Stimulated activated naive B cell treated with anti-CD40 and anti-IgM and Interleukin-4, amounts not matched to agents 10 μg/mL and 1 μg/mL and 100 μg/mL, for 72 hours (primary cell): ENCODE measurements around the gene FITM1.
A peak's percentile ranks its signal among the peaks of the same experiment; 100 is the strongest.

Experiments
- ATAC-seq, 2 donors: fragments of 150-1000 bp; cut with Tn5 transposase; replicated peaks; 2 replicates each; pipeline ENCODE4 v1.10.0; 2021; ENCODE audit warnings: moderate library complexity in 1 of 2
- DNase-seq: peaks from one replicate; pipeline ENCODE4 v3.0.0; 2021
- H3K27ac Mint-ChIP-seq: one replicate; pipeline ENCODE4 v1.8.0; 2022; ENCODE audit warnings: mild to moderate bottlenecking, mixed read lengths
- H3K27me3 Mint-ChIP-seq, 2 donors: one replicate each; pipeline ENCODE4 v1.8.0; 2022; ENCODE audit warnings: mixed read lengths in 2 of 2
- H3K36me3 Mint-ChIP-seq, 2 donors: one replicate each; pipeline ENCODE4 v1.8.0; 2022; ENCODE audit warnings: mixed read lengths in 2 of 2, mild to moderate bottlenecking in 1 of 2
- H3K4me1 Mint-ChIP-seq, 2 donors: one replicate each; pipeline ENCODE4 v1.8.0; 2022; ENCODE audit warnings: mixed read lengths in 2 of 2, mild to moderate bottlenecking in 1 of 2
- H3K4me3 Mint-ChIP-seq, 2 donors: one replicate each; pipeline ENCODE4 v1.8.0; 2022; ENCODE audit warnings: mild to moderate bottlenecking in 2 of 2, mixed read lengths in 2 of 2, moderate library complexity in 1 of 2
- H3K9me3 Mint-ChIP-seq, 2 donors: one replicate each; pipeline ENCODE4 v1.8.0; 2022; ENCODE audit warnings: mixed read lengths in 2 of 2, mild to moderate bottlenecking in 1 of 2

Gene FITM1

GRCh38 chr14:24146978-24147760, 16.7 kb downstream of the FITM1 start, which contains the start of gene RNF31:
Gene RNF31, plus strand, starts transcription at chr14:24147498. Its CDS starts 201 bp downstream, at chr14:24147699.
- H3K9me3 Mint-ChIP-seq, result no peaks in the 10 kb centered on the region
- DNase-seq (peak; percentile 96), ATAC-seq (peak; percentile 87 to 88)
- peak within 1 kb of the TSS; percentile 96 to 97 for H3K4me3 Mint-ChIP-seq
- H3K27ac Mint-ChIP-seq, result peak within 1 kb of the TSS; percentile 97
- peaks cover 57 to 62% of the 10 kb centered on the region in 2 donors for H3K36me3 Mint-ChIP-seq
- H3K4me1 Mint-ChIP-seq, result peaks cover 40 to 72% of the 10 kb centered on the region in 2 donors
- H3K27me3 Mint-ChIP-seq, result no peaks in the 10 kb centered on the region

GRCh38 chr14:24147761-24148428, 17.4 kb downstream of the FITM1 start:
- H3K36me3 Mint-ChIP-seq, result peaks cover 54 to 58% of the 10 kb centered on the region in 2 donors

GRCh38 chr14:24149302-24149969, 19.0 kb downstream of the FITM1 start:
- H3K4me1 Mint-ChIP-seq, result peaks cover 28 to 49% of the 10 kb centered on the region in 2 donors
- no peaks in the 10 kb centered on the region for H3K9me3 Mint-ChIP-seq
- no peak overlapping the region for H3K27ac Mint-ChIP-seq
- H3K27me3 Mint-ChIP-seq, result no peaks in the 10 kb centered on the region
- peaks cover 43 to 44% of the 10 kb centered on the region in 2 donors for H3K36me3 Mint-ChIP-seq
- DNase-seq, result no peak
- no peak for ATAC-seq
- peak overlapping the region; percentile 6 to 31 for H3K4me3 Mint-ChIP-seq

More at GRCh38 chr14:24147761-24148428, 17.4 kb downstream of the FITM1 start:
- H3K4me1 Mint-ChIP-seq, result peaks cover 38 to 65% of the 10 kb centered on the region in 2 donors
- H3K9me3 Mint-ChIP-seq, result no peaks in the 10 kb centered on the region
- H3K27me3 Mint-ChIP-seq, result no peaks in the 10 kb centered on the region
- peak overlapping the region; percentile 56 for H3K27ac Mint-ChIP-seq
- no peak for ATAC-seq
- peak overlapping the region; percentile 96 to 97 for H3K4me3 Mint-ChIP-seq
- DNase-seq, result no peak

DNA sequence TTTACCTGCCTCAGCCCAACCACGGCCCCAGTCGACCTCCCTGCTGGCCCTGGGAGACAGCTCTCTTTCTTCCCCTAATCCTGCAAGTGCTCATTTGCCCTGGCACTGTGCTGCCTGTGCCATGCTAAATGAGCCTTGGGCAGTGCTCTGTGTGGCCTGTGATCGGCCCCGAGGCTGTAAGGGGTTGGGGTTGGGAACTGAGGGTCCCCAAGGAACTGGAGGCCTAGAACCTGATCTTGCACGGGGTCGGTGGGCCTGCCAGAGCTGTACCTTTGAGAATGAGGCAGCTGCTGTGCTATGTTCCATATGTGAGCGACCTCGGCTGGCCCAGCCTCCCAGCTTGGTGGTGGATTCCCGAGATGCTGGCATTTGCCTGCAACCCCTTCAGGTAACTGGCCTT, 19.6 kb downstream of the FITM1 start:
- Mint-ChIP-seq H3K36me3 (peaks cover 41 to 42% of the 10 kb centered on the region in 2 donors), H3K27me3 (no peaks in the 10 kb centered on the region), H3K27ac (no peak overlapping the region), H3K4me1 (peaks cover 24 to 43% of the 10 kb centered on the region in 2 donors), H3K4me3 (no peak overlapping the region), H3K9me3 (no peaks in the 10 kb centered on the region)
- DNase-seq (no peak), ATAC-seq (no peak)

GRCh38 chr14:24150567-24150966, 20.1 kb downstream of the FITM1 start:
- Mint-ChIP-seq H3K4me1 (peaks cover 19 to 38% of the 10 kb centered on the region in 2 donors), H3K4me3 (no peak overlapping the region), H3K27me3 (no peaks in the 10 kb centered on the region), H3K9me3 (no peaks in the 10 kb centered on the region), H3K36me3 (peaks cover 40 to 41% of the 10 kb centered on the region in 2 donors), H3K27ac (peak overlapping the region; percentile 51)
- ATAC-seq (no peak), DNase-seq (no peak)

DNA sequence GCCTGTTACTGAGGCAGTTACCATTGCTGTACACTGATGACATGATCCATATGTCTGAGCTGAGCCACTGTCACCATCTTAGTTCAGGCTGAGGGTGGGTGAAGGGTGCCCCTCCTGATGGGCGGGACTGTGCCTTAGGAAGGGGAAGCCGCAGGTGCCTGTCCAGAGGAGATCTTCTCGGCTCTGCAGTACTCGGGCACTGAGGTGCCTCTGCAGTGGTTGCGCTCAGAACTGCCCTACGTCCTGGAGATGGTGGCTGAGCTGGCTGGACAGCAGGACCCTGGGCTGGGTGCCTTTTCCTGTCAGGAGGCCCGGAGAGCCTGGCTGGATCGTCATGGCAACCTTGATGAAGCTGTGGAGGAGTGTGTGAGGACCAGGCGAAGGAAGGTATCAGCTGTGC, 20.5 kb downstream of the FITM1 start:
- Mint-ChIP-seq H3K36me3 (peaks cover 41% of the 10 kb centered on the region in 2 donors), H3K4me3 (no peak overlapping the region), H3K27me3 (no peaks in the 10 kb centered on the region), H3K4me1 (peaks cover 18 to 34% of the 10 kb centered on the region in 2 donors), H3K27ac (no peak overlapping the region), H3K9me3 (no peaks in the 10 kb centered on the region)
- ATAC-seq (no peak), DNase-seq (no peak)

- DNase-seq (no peak), ATAC-seq (no peak)
- H3K4me1 Mint-ChIP-seq, result peaks cover 18 to 30% of the 10 kb centered on the region in 2 donors
- no peak overlapping the region for H3K27ac Mint-ChIP-seq
- H3K4me3 Mint-ChIP-seq, result no peak overlapping the region
- no peaks in the 10 kb centered on the region for H3K9me3 Mint-ChIP-seq
- H3K36me3 Mint-ChIP-seq, result peaks cover 38 to 39% of the 10 kb centered on the region in 2 donors
- H3K27me3 Mint-ChIP-seq, result no peaks in the 10 kb centered on the region
Observed at GRCh38 chr14:24151404-24152080, 21.1 kb downstream of the FITM1 start.

DNA sequence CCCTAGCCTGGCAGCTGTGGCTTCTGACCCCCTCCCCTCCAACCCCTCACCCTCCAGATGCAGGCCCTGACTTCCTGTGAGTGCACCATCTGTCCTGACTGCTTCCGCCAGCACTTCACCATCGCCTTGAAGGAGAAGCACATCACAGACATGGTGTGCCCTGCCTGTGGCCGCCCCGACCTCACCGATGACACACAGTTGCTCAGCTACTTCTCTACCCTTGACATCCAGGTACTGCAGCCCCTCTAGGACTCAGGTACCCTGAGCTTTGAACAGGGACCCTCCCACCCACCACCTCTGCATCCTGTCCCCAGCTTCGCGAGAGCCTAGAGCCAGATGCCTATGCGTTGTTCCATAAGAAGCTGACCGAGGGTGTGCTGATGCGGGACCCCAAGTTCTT, 24.6 kb downstream of the FITM1 start:
- no peak overlapping the region for H3K27ac Mint-ChIP-seq
- H3K36me3 Mint-ChIP-seq, result peaks cover 44 to 48% of the 10 kb centered on the region in 2 donors

DNA sequence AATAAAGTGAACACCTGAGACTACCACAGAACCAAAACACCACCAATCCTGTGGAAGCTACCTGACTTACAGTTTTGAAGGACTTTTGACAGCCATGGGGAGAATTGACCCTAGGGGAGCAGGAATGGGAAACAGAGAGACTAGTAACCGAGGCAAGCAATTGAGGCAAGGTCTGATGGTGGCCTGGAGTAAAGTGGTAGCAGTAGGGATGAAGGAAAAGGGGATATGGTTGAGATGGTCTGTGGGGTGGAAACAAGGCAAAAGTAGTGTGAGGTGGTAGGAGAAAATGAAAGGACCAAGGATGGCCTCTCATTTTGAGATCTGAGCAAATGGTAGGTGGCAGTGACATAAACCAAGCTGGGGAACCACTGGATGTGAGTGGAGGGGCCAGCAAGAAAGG, 26.4 kb downstream of the FITM1 start:
- Mint-ChIP-seq H3K36me3 (peaks cover 45 to 50% of the 10 kb centered on the region in 2 donors), H3K4me1 (peaks cover 15 to 20% of the 10 kb centered on the region in 2 donors), H3K4me3 (no peak overlapping the region), H3K27me3 (no peaks in the 10 kb centered on the region), H3K9me3 (no peaks in the 10 kb centered on the region), H3K27ac (peak overlapping the region; percentile 7)
- DNase-seq (no peak), ATAC-seq (no peak)

More for the DNA sequence above, 24.6 kb downstream of the FITM1 start:
- DNase-seq (no peak), ATAC-seq (no peak)
- Mint-ChIP-seq H3K9me3 (no peaks in the 10 kb centered on the region), H3K4me3 (no peak overlapping the region), H3K4me1 (peaks cover 12 to 15% of the 10 kb centered on the region in 2 donors), H3K27me3 (no peaks in the 10 kb centered on the region)

- H3K27me3 Mint-ChIP-seq, result no peaks in the 10 kb centered on the region
- DNase-seq, result no peak
Observed at GRCh38 chr14:24157331-24157730, 26.9 kb downstream of the FITM1 start.

DNA sequence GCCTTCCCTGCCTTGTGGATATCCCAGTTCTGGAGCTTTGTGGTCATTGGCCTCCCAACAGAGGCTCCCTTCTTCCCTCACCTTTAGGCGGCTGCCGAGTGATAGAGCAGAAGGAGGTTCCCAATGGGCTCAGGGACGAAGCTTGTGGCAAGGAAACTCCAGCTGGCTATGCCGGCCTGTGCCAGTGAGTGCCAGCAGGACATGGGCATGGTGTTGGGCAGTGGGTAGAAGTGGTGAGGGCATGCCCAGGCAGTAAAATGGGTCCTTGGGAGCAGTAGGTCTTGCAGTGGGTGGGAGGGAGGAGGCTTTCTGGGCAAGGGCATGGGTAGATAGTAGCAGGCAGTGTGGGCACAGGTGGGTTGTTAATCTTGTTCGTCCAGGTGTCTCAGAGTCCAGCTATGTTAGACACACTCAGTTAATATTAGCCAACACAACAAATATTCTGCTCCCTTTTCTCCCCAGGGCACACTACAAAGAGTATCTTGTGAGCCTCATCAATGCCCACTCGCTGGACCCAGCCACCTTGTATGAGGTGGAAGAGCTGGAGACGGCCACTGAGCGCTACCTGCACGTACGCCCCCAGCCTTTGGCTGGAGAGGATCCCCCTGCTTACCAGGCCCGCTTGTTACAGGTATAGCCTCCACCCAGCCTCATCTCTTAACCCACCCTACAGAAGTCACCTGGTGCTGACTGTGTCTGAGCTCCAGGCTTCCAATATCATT, 29.5 kb downstream of the FITM1 start:
- DNase-seq, result no peak
- no peak for ATAC-seq
- peaks cover 69 to 73% of the 10 kb centered on the region in 2 donors for H3K36me3 Mint-ChIP-seq
- no peaks in the 10 kb centered on the region for H3K27me3 Mint-ChIP-seq
- H3K9me3 Mint-ChIP-seq, result no peaks in the 10 kb centered on the region
- H3K4me3 Mint-ChIP-seq, result no peak overlapping the region
- peaks cover 36 to 51% of the 10 kb centered on the region in 2 donors for H3K4me1 Mint-ChIP-seq
- H3K27ac Mint-ChIP-seq, result peak overlapping the region; percentile 94

More at GRCh38 chr14:24157331-24157730, 26.9 kb downstream of the FITM1 start:
- no peak overlapping the region for H3K4me3 Mint-ChIP-seq
- H3K4me1 Mint-ChIP-seq, result peaks cover 19 to 25% of the 10 kb centered on the region in 2 donors
- ATAC-seq, result no peak
- no peaks in the 10 kb centered on the region for H3K9me3 Mint-ChIP-seq
- peaks cover 47 to 52% of the 10 kb centered on the region in 2 donors for H3K36me3 Mint-ChIP-seq
- H3K27ac Mint-ChIP-seq, result peak overlapping the region; percentile 7

GRCh38 chr14:24160499-24160849, 30.0 kb downstream of the FITM1 start:
- Mint-ChIP-seq H3K36me3 (peaks cover 69 to 74% of the 10 kb centered on the region in 2 donors), H3K27ac (peak overlapping the region; percentile 94), H3K9me3 (no peaks in the 10 kb centered on the region), H3K4me3 (no peak overlapping the region), H3K4me1 (peaks cover 39 to 57% of the 10 kb centered on the region in 2 donors), H3K27me3 (no peaks in the 10 kb centered on the region)
- ATAC-seq (no peak), DNase-seq (no peak)
